AG04449 (cell line): ENCODE results near the gene MYBPC1.

ENCODE experiments used
- CTCF ChIA-PET: fragments of 350-600 bp; formaldehyde crosslinking; extraction: SDS; loops from one replicate; lab custom pipeline; 2021; ENCODE audit warnings: antibody characterized with exemption; lab: Yijun Ruan, JAX
- POLR2A ChIA-PET: fragments of 400-600, 350-600 bp; formaldehyde crosslinking; extraction: SDS; loops from one replicate; lab custom pipeline; 2020; ENCODE audit warnings: antibody characterized with exemption, inconsistent platforms; lab: Yijun Ruan, JAX
- DNase-seq: peaks from one replicate; pipeline ENCODE4 v3.0.0-alpha.2; 2010; ENCODE audit warnings: low read depth, low spot score
- H3K4me3 ChIP-seq: 2 replicates; pipeline ENCODE4 v1.5.1; 2011; ENCODE audit warnings: low read depth, mild to moderate bottlenecking, control low read depth, low read length
- CTCF ChIP-seq: IDR thresholded peaks from one replicate; pipeline ENCODE4 v1.5.1; 2011; ENCODE audit warnings: mild to moderate bottlenecking, moderate library complexity, low read length, control low read depth, inconsistent platforms; ENCODE audit not compliant: insufficient read depth; ENCODE audit errors: missing control alignments

MYBPC1 gene

GRCh38 chr12:101604132-101604531 lies 9.4 kb downstream of the MYBPC1 start:
- no peak for DNase-seq
- POLR2A ChIA-PET: no interaction called here
- no peak overlapping the region for H3K4me3 ChIP-seq
- no peak for TF ChIP-seq CTCF
- CTCF ChIA-PET: no interaction called here

GRCh38 chr12:101607894-101608293 lies 13.1 kb downstream of the MYBPC1 start:
- DNase-seq: no peak
- POLR2A ChIA-PET: no interaction called here
- TF ChIP-seq CTCF: no peak
- H3K4me3 ChIP-seq: no peak overlapping the region
- CTCF ChIA-PET: no interaction called here

GRCh38 chr12:101608301-101609133 lies 13.7 kb downstream of the MYBPC1 start:
- CTCF ChIA-PET: no interaction called here
- H3K4me3 ChIP-seq: no peak overlapping the region
- POLR2A ChIA-PET: no interaction called here
- TF ChIP-seq CTCF: no peak
- DNase-seq: no peak

GRCh38 chr12:101609198-101609597 lies 14.4 kb downstream of the MYBPC1 start:
- CTCF ChIA-PET: no interaction called here
- no peak for DNase-seq
- no peak for TF ChIP-seq CTCF
- POLR2A ChIA-PET: no interaction called here
- H3K4me3 ChIP-seq: no peak overlapping the region

- ChIA-PET CTCF (no interaction called here), POLR2A (no interaction called here)
- H3K4me3 ChIP-seq: no peak overlapping the region
- TF ChIP-seq CTCF: no peak
- DNase-seq: no peak
Measured at GRCh38 chr12:101612160-101612916, 17.6 kb downstream of the MYBPC1 start.

- H3K4me3 ChIP-seq: no peak overlapping the region
- TF ChIP-seq CTCF: no peak
- POLR2A ChIA-PET: no interaction called here
- CTCF ChIA-PET: no interaction called here
- DNase-seq: no peak
Measured at GRCh38 chr12:101616027-101616494, 21.3 kb downstream of the MYBPC1 start.
